ENCODE data around the gene CEMIP. TPM values are rescaled to one million over a fixed set of nuclear protein-coding genes. Genes with fewer than 3 reads are reported as not detected.
A peak's percentile ranks its signal among the peaks of the same experiment; 100 is the strongest.

CEMIP gene
- total RNA-seq, 1 donor from 2014 or later = 0.83 TPM

GRCh38 chr15:80999623-81000036, 220.5 kb downstream of the CEMIP start:
- Mint-ChIP-seq H3K36me3 (peaks cover 4% of the 10 kb centered on the region), H3K27ac (peak overlapping the region; percentile 93), H3K27me3 (ENCODE audit: low read depth) (no peaks in the 10 kb centered on the region), H3K4me3 (peak overlapping the region; percentile 81), H3K4me1 (peaks cover 13% of the 10 kb centered on the region), H3K9me3 (no peaks in the 10 kb centered on the region)
- no peak for DNase-seq (ENCODE audit: low spot score in 2 of 2, unreplicated experiment in 2 of 2)
- no peak for TF ChIP-seq CTCF (IDR thresholded peaks at IDR 0.05; ENCODE audit: unreplicated experiment)

GRCh38 chr15:81000144-81000623, 221.0 kb downstream of the CEMIP start:
- TF ChIP-seq CTCF (IDR thresholded peaks at IDR 0.05; ENCODE audit: unreplicated experiment) = no peak
- peaks cover 13% of the 10 kb centered on the region for H3K4me1 Mint-ChIP-seq
- H3K27me3 Mint-ChIP-seq (ENCODE audit: low read depth) = no peaks in the 10 kb centered on the region
- H3K27ac Mint-ChIP-seq = peak overlapping the region; percentile 93
- H3K4me3 Mint-ChIP-seq = peak overlapping the region; percentile 81
- no peaks in the 10 kb centered on the region for H3K9me3 Mint-ChIP-seq
- H3K36me3 Mint-ChIP-seq = peaks cover 4% of the 10 kb centered on the region
- no peak for DNase-seq (ENCODE audit: low spot score in 2 of 2, unreplicated experiment in 2 of 2)

- no peaks in the 10 kb centered on the region for H3K9me3 Mint-ChIP-seq
- no peaks in the 10 kb centered on the region for H3K27me3 Mint-ChIP-seq (ENCODE audit: low read depth)
- H3K4me1 Mint-ChIP-seq = peaks cover 13% of the 10 kb centered on the region
- peak within 1 kb of the TSS; percentile 93 for H3K27ac Mint-ChIP-seq
- peaks cover 4% of the 10 kb centered on the region for H3K36me3 Mint-ChIP-seq
- H3K4me3 Mint-ChIP-seq = peak within 1 kb of the TSS; percentile 81
- no peak for TF ChIP-seq CTCF (IDR thresholded peaks at IDR 0.05; ENCODE audit: unreplicated experiment)
- peak; percentile 73 to 84 for DNase-seq (ENCODE audit: low spot score in 2 of 2, unreplicated experiment in 2 of 2)
Measured at GRCh38 chr15:81000624-81001151, 221.5 kb downstream of the CEMIP start, which contains the start of gene TLNRD1. TLNRD1 (plus strand) TSS chr15:81000923; CDS start chr15:81002272, 1,349 bp downstream.

Small RNAs within 50 kb of the gene (microRNA-seq; reads per million reads assigned to microRNA genes)
- gene MIR4514 (not detected), gene MIR549A (not detected)

Other genes starting within 250 kb of the CEMIP start
- gene ABHD17C, start 84.1 kb upstream of the CEMIP start, total RNA-seq = 17.0 to 18.0 TPM (median 17.9 TPM) in 3 replicates
- gene MESD, start 210.4 kb downstream of the CEMIP start, total RNA-seq = 33.6 to 35.2 TPM (median 34.9 TPM) in 3 replicates
- gene TLNRD1, start 221.6 kb downstream of the CEMIP start, total RNA-seq = 12.3 to 13.3 TPM (median 13.0 TPM) in 3 replicates